GM19238 (cell line): ENCODE measurements around the gene PDE11A.
"Not testable (repeated sequence)": the region's sequence is repeated elsewhere in the genome, so short reads cannot be mapped to it uniquely, and the experiment has no call there.

Experiments
- DNase-seq: peaks from one replicate; pipeline ENCODE4 v3.0.0; 2011; ENCODE audit warnings: low spot score; ENCODE audit not compliant: insufficient read length

The PDE11A gene

GRCh38 chr2:177826897-177827296 lies 245.7 kb downstream of the PDE11A start:
- DNase-seq = no peak

GRCh38 chr2:177822941-177823340 lies 249.6 kb downstream of the PDE11A start:
- DNase-seq = no peak

DNA sequence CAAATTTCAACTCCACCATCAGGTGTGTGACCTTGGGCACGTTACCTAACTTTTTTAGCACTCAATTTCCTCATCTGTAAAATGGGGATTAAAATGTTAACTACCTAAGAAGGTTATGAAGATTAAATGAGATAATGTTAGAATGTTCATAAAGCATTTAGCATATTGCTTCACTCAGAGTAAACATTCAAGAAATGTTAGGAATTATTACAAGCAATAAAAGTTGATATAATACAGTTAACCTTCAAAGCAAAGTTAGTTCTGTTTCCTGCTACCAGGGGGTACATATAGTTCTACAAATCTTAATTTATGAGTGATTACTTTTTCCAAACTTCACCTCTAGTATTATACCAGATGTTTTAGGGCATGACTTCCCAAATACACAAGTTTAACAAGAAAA lies 254.2 kb downstream of the PDE11A start:
- no peak for DNase-seq

DNA sequence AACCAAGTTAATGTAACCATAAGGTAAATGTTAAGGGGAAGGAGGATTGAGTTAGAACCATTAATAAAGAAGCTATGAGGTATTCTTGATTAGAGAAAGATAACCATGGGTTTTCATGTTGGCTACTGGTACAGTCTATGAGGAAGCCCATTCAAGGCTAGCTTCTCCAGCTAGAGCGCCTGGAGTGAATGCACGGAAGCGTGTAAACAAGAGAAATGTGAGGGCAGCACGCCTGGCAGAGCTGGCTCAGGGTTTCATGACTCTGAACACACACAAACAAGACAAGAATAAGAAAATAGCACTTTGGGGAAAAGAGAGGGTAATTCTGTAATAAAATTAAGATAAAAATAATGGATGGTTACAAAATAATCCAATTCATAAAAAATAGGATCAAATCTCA lies 255.3 kb downstream of the PDE11A start:
- no peak for DNase-seq

GRCh38 chr2:177816766-177817165 lies 255.8 kb downstream of the PDE11A start:
- DNase-seq = no peak

GRCh38 chr2:177812713-177813396 lies 259.7 kb downstream of the PDE11A start:
- DNase-seq = no peak

DNA sequence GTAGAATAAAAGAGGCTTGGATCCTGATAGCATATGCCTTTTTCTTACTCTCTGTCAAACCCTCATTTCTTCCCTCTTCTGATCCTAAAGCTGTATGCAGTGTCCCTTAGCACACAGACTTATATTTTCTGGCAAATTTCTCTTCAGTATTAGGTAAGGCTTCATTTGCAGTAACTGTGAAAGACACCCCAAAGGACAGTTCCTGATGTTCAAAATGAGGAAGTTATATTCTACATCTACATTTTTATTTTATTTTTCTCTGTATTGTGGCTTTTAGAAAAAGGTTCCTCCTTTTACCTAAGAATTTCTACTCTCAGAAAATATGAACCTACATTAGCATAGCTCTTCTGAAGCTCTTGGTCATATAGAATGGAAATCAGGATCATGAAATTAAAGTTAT lies 261.7 kb downstream of the PDE11A start:
- no peak for DNase-seq

- no peak for DNase-seq
Measured at GRCh38 chr2:177808984-177809809, 263.4 kb downstream of the PDE11A start.

DNA sequence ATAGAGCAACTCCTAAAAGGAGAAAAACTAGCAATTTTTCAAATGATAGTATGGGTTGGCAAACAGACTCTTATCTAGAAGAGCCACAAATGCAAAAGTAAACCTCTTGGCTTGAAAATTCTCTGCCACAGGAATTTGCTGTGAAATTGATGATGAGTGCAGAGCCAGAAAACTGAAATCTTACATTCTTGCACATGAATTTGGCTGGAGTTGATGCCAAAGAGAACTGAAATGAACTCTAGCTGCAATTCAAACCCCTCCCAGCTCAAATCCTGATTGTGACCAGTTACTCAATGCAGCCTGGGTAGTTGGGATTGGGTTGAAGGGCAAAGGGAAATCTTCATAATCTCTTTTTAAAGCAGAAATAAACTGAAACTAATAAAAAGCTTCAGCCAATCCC lies 266.6 kb downstream of the PDE11A start:
- DNase-seq = no peak

- DNase-seq = no peak
Measured at GRCh38 chr2:177799531-177799930, 273.0 kb downstream of the PDE11A start.

DNA sequence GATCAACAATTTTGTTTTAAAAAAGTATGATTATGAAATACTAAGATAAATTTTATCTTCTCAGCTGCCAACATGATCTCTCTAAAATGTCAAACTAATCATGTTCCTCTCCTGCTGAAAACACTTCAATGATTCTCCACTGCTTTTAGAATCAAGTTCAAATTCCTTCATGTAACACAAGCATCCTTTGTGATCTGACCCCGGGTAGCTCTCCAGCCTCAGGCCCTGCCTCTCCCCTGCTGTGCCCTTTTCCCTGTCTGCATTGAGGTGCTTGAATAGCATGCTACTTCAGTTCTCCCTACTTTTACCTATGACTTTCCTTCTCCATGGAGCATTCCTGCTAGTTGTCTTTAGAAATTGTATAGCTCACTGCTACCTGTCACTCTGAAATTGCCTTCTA lies 274.8 kb downstream of the PDE11A start:
- DNase-seq = no peak

- no peak for DNase-seq
Measured at GRCh38 chr2:177796654-177797415, 275.7 kb downstream of the PDE11A start.

GRCh38 chr2:177796011-177796410 lies 276.6 kb downstream of the PDE11A start:
- no peak for DNase-seq

DNA sequence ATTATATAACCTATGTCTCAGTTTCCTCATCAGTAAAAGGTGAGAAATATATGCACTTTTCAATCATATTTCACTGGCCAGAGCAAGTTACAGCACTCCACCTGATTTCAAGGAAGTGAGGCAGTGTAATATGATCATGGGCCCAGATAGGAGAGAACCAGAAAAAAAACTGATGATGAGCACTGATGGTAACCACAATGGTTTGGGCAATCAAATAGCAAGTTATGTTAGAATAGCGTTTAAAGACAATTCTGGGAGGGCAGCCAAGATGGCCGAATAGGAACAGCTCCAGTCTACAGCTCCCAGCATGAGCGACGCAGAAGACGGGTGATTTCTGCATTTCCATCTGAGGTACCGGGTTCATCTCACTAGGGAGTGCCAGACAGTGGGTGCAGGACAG lies 287.4 kb downstream of the PDE11A start:
- not testable (repeated sequence) for DNase-seq

- DNase-seq = no peak
Measured at GRCh38 chr2:177784745-177785067, 287.9 kb downstream of the PDE11A start.

DNA sequence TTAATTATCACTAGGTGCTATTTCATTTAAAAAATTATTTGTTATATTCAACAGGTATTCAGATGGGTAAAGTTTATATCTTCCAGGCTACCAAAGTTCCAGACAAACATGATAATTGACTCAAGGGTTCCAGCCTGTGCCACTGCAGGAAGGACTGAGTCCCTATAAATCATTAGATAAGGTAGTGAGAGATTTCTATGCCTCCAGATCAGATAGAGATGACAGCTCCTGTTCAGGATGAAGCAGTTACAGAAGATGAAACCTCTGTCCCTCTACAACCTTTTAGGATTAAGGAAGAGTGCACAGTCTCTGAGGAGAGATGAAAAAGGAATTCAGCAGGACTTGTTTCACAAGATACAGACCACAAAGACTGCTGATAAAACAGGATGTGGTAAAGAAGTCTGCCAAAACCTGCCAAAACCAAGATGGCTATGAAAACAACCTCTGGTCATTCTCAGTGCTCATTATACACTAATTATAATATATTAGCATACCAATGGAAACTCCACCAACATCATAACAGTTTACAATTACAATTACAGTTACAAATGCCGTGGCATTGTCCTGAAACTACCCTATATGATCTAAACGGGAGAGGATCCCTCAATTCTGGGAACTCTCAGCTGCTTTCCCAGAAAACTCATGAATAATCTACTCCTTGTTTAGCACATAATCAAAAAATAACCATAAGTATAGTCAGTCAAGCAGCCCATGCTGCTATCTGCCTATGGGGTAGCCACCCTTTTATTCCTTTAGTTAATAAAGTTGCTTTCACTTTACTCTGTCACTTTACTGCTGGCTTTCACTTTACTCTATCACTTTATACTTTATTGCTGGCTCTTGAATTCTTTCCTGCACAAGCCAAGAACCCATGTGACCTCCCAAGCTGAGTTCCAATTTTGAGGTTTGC lies 288.5 kb downstream of the PDE11A start:
- DNase-seq = no peak

GRCh38 chr2:177783091-177783490 lies 289.5 kb downstream of the PDE11A start:
- no peak for DNase-seq

DNA sequence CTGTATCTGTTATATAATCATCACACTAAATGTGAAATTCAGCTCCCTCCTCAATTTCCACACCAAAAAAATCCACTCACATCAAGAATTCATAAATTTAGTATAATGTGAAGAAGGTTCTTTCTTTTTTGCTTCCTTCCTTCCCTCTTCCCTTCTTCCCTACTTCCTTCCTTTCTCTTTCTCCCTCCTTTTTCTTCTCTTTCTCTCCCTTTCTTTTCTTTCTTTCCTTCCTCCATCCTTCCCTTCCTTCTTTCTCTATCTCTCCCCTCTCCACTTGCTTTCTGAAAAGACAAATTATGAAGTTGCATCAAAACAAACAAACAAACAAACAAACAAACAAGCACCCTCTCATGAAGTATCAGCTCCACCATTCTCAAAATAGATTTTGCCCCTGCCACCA lies 290.0 kb downstream of the PDE11A start:
- DNase-seq = no peak

GRCh38 chr2:177778472-177778871 lies 294.1 kb downstream of the PDE11A start:
- no peak for DNase-seq

GRCh38 chr2:177772529-177772928 lies 300.0 kb downstream of the PDE11A start:
- DNase-seq = no peak

- no peak for DNase-seq
Measured at GRCh38 chr2:177771191-177771590, 301.4 kb downstream of the PDE11A start.
